Loucy (cell line): ENCODE results near the gene SP4.

Experiments used
- H2AFZ ChIP-seq: fragments of 200-600 bp; sonication (generic); 2 replicates; pipeline ENCODE4 v1.6.0; 2016; ENCODE audit warnings: antibody characterized with exemption, mild to moderate bottlenecking, low read length, moderate library complexity
- H3F3A ChIP-seq: fragments of 200-600 bp; 2 replicates; pipeline ENCODE4 v1.6.0; 2016; ENCODE audit warnings: antibody characterized with exemption, low read depth, mild to moderate bottlenecking
- H3K27me3 ChIP-seq: fragments of 200-600 bp; sonication (generic); 2 replicates; pipeline ENCODE4 v1.6.1; 2014; ENCODE audit warnings: low read length, mild to moderate bottlenecking; ENCODE audit not compliant: insufficient read depth, poor library complexity, severe bottlenecking
- H3K36me3 ChIP-seq: fragments of 200-600 bp; sonication (generic); 2 replicates; pipeline ENCODE4 v1.6.1; 2016; ENCODE audit warnings: low read length; ENCODE audit not compliant: insufficient read depth
- H3K4me1 ChIP-seq: fragments of 200-600 bp; sonication (generic); 2 replicates; pipeline ENCODE4 v1.5.1; 2014; ENCODE audit warnings: low read length, mild to moderate bottlenecking; ENCODE audit not compliant: insufficient read depth, poor library complexity, severe bottlenecking
- H3K4me2 ChIP-seq: fragments of 200-600 bp; sonication (generic); 2 replicates; pipeline ENCODE4 v1.6.0; 2014; ENCODE audit warnings: antibody characterized with exemption, low read length, low read depth, mild to moderate bottlenecking; ENCODE audit not compliant: poor library complexity, severe bottlenecking
- H3K4me3 ChIP-seq: fragments of 200-600 bp; sonication (generic); 2 replicates; pipeline ENCODE4 v1.5.1; 2014; ENCODE audit warnings: low read length, mild to moderate bottlenecking, mixed read lengths; ENCODE audit not compliant: poor library complexity, severe bottlenecking
- H3K79me2 ChIP-seq: fragments of 200-600 bp; sonication (generic); 2 replicates; pipeline ENCODE4 v1.6.1; 2014; ENCODE audit warnings: low read length; ENCODE audit not compliant: insufficient read depth
- H3K9ac ChIP-seq: fragments of 200-600 bp; sonication (generic); 2 replicates; pipeline ENCODE4 v1.6.0; 2014; ENCODE audit warnings: mild to moderate bottlenecking, low read depth, low read length, moderate library complexity; ENCODE audit not compliant: poor library complexity, severe bottlenecking
- H3K9me2 ChIP-seq: fragments of 200-600 bp; sonication (generic); replicated peaks from 2 replicates; pipeline ENCODE4 v1.6.1; 2016; ENCODE audit warnings: low read depth, low read length, mixed read lengths
- H3K9me3 ChIP-seq: fragments of 200-600 bp; sonication (generic); 2 replicates; pipeline ENCODE4 v1.6.1; 2014; ENCODE audit warnings: mild to moderate bottlenecking, antibody characterized with exemption, low read length, low read depth; ENCODE audit not compliant: insufficient read depth
- H4K20me1 ChIP-seq: fragments of 200-600 bp; sonication (generic); 2 replicates; pipeline ENCODE4 v1.6.0; 2014; ENCODE audit warnings: antibody characterized with exemption, low read length, mild to moderate bottlenecking; ENCODE audit not compliant: insufficient read depth, poor library complexity, severe bottlenecking
- CTCF ChIP-seq: fragments of 200-600 bp; sonication (generic); conservative IDR thresholded peaks from 2 replicates; pipeline ENCODE4 v1.5.1; 2014; ENCODE audit warnings: mild to moderate bottlenecking, antibody characterized with exemption, low read length
- EZH2phosphoT487 ChIP-seq: fragments of 200-600 bp; IDR thresholded peaks from 2 replicates; pipeline ENCODE4 v1.6.1; 2018; ENCODE audit warnings: antibody characterized with exemption, mild to moderate bottlenecking, moderate library complexity, borderline replicate concordance

SP4 gene

GRCh38 chr7:21538936-21539495 lies 111.1 kb downstream of the SP4 start:
- Histone ChIP-seq H3F3A (no peaks in the 10 kb centered on the region), H3K4me3 (no peak overlapping the region), H3K36me3 (no peaks in the 10 kb centered on the region), H3K9me3 (no peaks in the 10 kb centered on the region), H3K9me2 (no peaks in the 10 kb centered on the region), H3K27me3 (no peaks in the 10 kb centered on the region), H3K9ac (no peak overlapping the region), H3K4me1 (no peaks in the 10 kb centered on the region), H4K20me1 (no peaks in the 10 kb centered on the region), H3K4me2 (no peak overlapping the region), H2AFZ (no peak overlapping the region), H3K79me2 (no peaks in the 10 kb centered on the region)
- TF ChIP-seq EZH2phosphoT487 (no peak), CTCF (no peak)

GRCh38 chr7:21542891-21543527 lies 115.1 kb downstream of the SP4 start, which contains the start of gene DNAH11:
DNAH11 (plus strand) TSS chr7:21543039; CDS start chr7:21543246, 207 bp downstream.
- Histone ChIP-seq H3K4me2 (no peak within 1 kb of the TSS), H3K9ac (no peak within 1 kb of the TSS), H4K20me1 (no peaks in the 10 kb centered on the region), H3K9me2 (no peaks in the 10 kb centered on the region), H3K27me3 (no peaks in the 10 kb centered on the region), H3K79me2 (no peaks in the 10 kb centered on the region), H3K36me3 (no peaks in the 10 kb centered on the region), H3K4me3 (no peak within 1 kb of the TSS), H3K9me3 (no peaks in the 10 kb centered on the region), H2AFZ (no peak within 1 kb of the TSS), H3F3A (no peaks in the 10 kb centered on the region), H3K4me1 (no peaks in the 10 kb centered on the region)
- TF ChIP-seq EZH2phosphoT487 (no peak), CTCF (no peak)

- Histone ChIP-seq H3K79me2 (no peaks in the 10 kb centered on the region), H3K4me3 (no peak overlapping the region), H3K9me3 (no peaks in the 10 kb centered on the region), H3K9me2 (no peaks in the 10 kb centered on the region), H3K36me3 (no peaks in the 10 kb centered on the region), H3K4me1 (no peaks in the 10 kb centered on the region), H4K20me1 (no peaks in the 10 kb centered on the region), H3F3A (no peaks in the 10 kb centered on the region), H3K9ac (no peak overlapping the region), H3K4me2 (no peak overlapping the region), H2AFZ (no peak overlapping the region), H3K27me3 (no peaks in the 10 kb centered on the region)
- no peak for TF ChIP-seq EZH2phosphoT487
- TF ChIP-seq CTCF, result no peak
These were observed 115.8 kb downstream of the SP4 start for GRCh38 chr7:21543528-21544302.
